Activated naive CD4-positive, alpha-beta T cell treated with anti-CD3 and anti-CD28 coated beads, Interleukin-2, amount 50 U/mL, for 24 hours (primary cell): ENCODE data around the gene NOL12.
"Not testable (repeated sequence)": the region's sequence is repeated elsewhere in the genome, so short reads cannot be mapped to it uniquely, and the experiment has no call there.

Experiments used
- H3K27ac Mint-ChIP-seq: one replicate; pipeline ENCODE4 v1.8.0; 2021; ENCODE audit warnings: mild to moderate bottlenecking, mixed read lengths
- H3K27me3 Mint-ChIP-seq: one replicate; pipeline ENCODE4 v1.8.0; 2021; ENCODE audit warnings: mixed read lengths
- H3K36me3 Mint-ChIP-seq: one replicate; pipeline ENCODE4 v1.8.0; 2021; ENCODE audit warnings: mixed read lengths
- H3K4me1 Mint-ChIP-seq: one replicate; pipeline ENCODE4 v1.8.0; 2021; ENCODE audit warnings: mixed read lengths
- H3K4me3 Mint-ChIP-seq: one replicate; pipeline ENCODE4 v1.8.0; 2021; ENCODE audit warnings: mild to moderate bottlenecking, mixed read lengths
- H3K9me3 Mint-ChIP-seq: one replicate; pipeline ENCODE4 v1.8.0; 2021; ENCODE audit warnings: mixed read lengths

The NOL12 gene

DNA sequence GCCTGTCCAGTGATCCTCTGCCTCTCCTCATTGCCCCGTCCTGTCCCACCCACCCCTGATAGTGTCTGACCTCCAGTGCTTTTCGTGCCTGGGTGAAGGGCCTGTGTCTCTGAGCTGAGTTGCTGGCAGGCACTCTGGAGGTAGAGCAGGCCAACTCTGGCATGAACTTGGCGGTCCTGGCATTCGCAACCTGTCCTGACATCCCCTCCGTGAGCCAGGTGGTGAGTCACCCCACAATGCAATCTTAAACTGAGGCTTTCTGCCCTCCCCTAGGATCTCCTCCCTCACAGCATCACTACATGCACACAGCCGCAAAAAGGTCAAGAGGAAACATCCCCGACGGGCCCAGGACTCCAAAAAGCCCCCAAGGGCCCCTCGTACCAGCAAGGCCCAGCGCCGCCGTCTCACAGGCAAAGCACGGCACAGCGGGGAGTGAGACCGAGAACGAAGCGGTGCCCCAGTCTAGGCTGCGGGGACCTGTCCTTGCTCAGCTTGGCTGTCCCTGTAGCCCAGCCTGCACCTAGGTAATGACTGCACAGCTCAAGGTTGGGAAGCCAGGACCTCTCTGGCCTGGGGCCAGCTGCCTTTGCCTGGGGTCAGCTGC lies 4.9 kb downstream of the NOL12 start:
- Mint-ChIP-seq H3K27me3 (no peaks in the 10 kb centered on the region), H3K4me3 (no peak overlapping the region), H3K36me3 (peaks cover 16% of the 10 kb centered on the region), H3K27ac (no peak overlapping the region), H3K9me3 (no peaks in the 10 kb centered on the region), H3K4me1 (peaks cover 29% of the 10 kb centered on the region)

GRCh38 chr22:37692627-37693285 lies 6.6 kb downstream of the NOL12 start:
- Mint-ChIP-seq H3K27me3 (no peaks in the 10 kb centered on the region), H3K27ac (no peak overlapping the region), H3K4me1 (peaks cover 27% of the 10 kb centered on the region), H3K36me3 (peaks cover 13% of the 10 kb centered on the region), H3K9me3 (no peaks in the 10 kb centered on the region), H3K4me3 (no peak overlapping the region)

- not testable (repeated sequence) for H3K9me3 Mint-ChIP-seq, H3K27ac Mint-ChIP-seq, H3K36me3 Mint-ChIP-seq, H3K27me3 Mint-ChIP-seq, H3K4me3 Mint-ChIP-seq
- peaks cover 18% of the 10 kb centered on the region for H3K4me1 Mint-ChIP-seq
Measured at GRCh38 chr22:37694131-37694530, 8.0 kb downstream of the NOL12 start.

- not testable (repeated sequence) for H3K36me3 Mint-ChIP-seq, H3K9me3 Mint-ChIP-seq, H3K27me3 Mint-ChIP-seq, H3K27ac Mint-ChIP-seq
- Mint-ChIP-seq H3K4me1 (peaks cover 18% of the 10 kb centered on the region), H3K4me3 (peak overlapping the region; percentile 57)
Measured at GRCh38 chr22:37696260-37696656, 10.1 kb downstream of the NOL12 start.

DNA sequence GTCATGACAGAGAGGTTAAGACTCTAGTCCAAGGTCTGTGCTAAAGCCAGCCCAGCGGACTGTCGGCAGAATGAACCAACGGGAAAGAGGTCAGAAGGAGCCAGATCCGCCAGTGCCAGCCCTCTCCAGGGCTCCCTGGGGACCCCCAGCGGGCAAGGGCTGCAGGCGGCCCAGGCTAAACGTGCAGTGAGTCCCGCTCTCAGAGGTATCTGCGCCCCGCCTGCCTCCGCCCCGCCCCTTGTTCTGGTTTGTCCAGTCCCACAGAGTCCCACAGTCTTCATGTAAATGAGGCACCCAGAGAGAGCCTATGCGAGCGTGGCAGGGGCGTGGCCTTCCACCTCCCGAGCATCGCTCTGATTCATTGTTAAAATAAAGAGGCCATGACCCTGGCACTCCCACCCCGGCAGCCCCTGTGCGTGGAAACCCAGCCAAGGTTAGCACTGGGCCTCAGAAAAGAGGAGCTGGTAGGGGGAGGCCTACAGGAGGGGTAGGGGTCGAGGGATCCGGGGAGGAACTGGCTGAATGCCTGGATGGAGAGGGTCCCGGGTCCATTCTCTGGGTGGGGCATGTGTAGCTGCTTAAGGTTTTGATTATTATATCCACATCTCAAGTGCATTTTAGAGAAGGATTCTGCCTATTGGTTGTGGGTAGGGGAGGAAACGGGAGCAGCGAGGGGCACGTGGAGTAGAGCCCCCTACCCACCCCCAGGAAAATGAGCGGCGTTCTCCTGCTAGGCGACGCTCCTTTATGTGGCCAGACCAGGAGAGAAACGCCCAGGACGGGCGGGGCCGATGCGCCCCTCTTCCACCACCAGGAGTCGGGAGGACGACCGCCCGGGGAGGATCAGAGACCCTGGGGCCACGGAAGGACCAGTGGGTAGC lies 10.8 kb downstream of the NOL12 start, which contains the start of gene TRIOBP:
Gene TRIOBP (plus strand): TSS at position 392 of the 881 bp plus-strand sequence. CDS start 4,318 bp downstream, outside the sequence.
- Mint-ChIP-seq H3K36me3 (peaks cover 4% of the 10 kb centered on the region), H3K4me1 (peaks cover 18% of the 10 kb centered on the region), H3K27ac (no peak within 1 kb of the TSS), H3K4me3 (peak within 1 kb of the TSS; percentile 57), H3K9me3 (no peaks in the 10 kb centered on the region), H3K27me3 (no peaks in the 10 kb centered on the region)

DNA sequence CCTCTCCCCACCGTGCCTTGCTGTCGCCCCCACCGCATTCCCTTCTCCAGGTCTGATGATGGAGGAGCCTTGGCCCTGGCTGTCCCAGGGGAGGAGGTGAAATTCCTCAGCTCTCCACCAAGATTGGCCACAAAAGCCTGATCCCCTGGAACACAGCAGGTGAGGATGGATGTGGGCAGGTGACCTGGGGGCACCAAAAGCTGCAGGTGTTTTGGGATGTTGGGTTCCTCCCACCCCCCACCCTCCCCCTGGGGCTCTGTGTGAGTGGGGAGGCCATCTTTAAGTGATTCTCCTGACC lies 11.3 kb downstream of the NOL12 start:
- Mint-ChIP-seq H3K4me3 (no peak overlapping the region), H3K36me3 (peaks cover 4% of the 10 kb centered on the region), H3K9me3 (no peaks in the 10 kb centered on the region), H3K27me3 (no peaks in the 10 kb centered on the region), H3K27ac (no peak overlapping the region), H3K4me1 (peaks cover 18% of the 10 kb centered on the region)

DNA sequence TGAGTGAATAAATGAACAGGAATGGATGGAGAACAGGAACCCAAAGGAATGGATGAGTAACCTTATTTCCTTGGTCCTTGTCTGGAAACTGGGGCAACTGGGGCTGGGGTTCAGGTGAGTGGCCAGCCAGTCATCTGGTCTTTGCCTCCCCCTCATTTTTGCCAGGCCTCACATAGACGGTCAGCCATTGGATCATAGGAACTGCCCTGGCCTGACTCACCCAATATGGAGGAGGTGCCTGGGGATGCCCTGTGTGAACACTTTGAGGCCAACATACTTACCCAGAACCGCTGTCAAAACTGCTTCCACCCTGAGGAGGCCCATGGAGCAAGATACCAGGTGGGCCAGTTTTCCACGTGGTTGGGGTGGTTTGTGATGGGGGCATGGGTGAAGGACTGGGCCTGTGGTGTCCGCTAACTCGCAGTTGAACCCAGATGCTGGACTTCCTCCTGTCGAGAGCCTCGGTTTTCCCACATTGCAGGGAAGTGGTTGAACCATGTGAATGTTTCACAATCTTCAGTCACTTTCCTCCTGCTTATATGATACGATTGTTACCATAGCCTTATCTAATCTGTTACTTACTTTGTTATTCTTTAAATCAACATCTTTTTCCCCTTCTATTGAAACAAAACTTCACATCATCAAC lies 15.1 kb downstream of the NOL12 start:
- peaks cover 6% of the 10 kb centered on the region for H3K36me3 Mint-ChIP-seq
- peaks cover 9% of the 10 kb centered on the region for H3K4me1 Mint-ChIP-seq
- no peak overlapping the region for H3K27ac Mint-ChIP-seq
- no peaks in the 10 kb centered on the region for H3K27me3 Mint-ChIP-seq
- H3K4me3 Mint-ChIP-seq = no peak overlapping the region
- H3K9me3 Mint-ChIP-seq = no peaks in the 10 kb centered on the region

DNA sequence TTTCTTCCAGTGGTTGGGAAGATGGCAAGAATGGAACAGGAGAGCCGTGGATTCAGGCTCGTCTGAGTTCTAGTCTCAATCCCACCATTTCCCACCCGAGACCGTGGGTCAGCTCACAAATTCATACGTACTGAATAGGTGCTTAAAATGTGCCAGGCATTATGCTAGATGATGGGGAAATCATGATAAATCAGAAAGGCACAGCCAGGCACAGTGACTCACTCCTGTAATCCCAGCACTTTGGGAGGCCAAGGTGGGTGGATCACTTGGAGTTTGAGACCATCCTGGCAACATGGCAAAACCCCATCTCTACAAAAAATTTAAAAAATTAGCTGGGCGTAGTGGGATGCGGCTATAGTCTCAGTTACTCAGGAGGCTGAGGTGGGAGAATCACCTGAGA lies 17.8 kb downstream of the NOL12 start:
- H3K9me3 Mint-ChIP-seq = no peaks in the 10 kb centered on the region
- H3K36me3 Mint-ChIP-seq = peaks cover 6% of the 10 kb centered on the region
- H3K4me3 Mint-ChIP-seq = no peak overlapping the region
- no peaks in the 10 kb centered on the region for H3K27me3 Mint-ChIP-seq
- no peaks in the 10 kb centered on the region for H3K4me1 Mint-ChIP-seq
- no peak overlapping the region for H3K27ac Mint-ChIP-seq

- Mint-ChIP-seq H3K4me1 (no peaks in the 10 kb centered on the region), H3K4me3 (no peak overlapping the region), H3K27ac (no peak overlapping the region), H3K27me3 (no peaks in the 10 kb centered on the region), H3K9me3 (no peaks in the 10 kb centered on the region), H3K36me3 (peaks cover 6% of the 10 kb centered on the region)
Measured at GRCh38 chr22:37704645-37705044, 18.5 kb downstream of the NOL12 start.

DNA sequence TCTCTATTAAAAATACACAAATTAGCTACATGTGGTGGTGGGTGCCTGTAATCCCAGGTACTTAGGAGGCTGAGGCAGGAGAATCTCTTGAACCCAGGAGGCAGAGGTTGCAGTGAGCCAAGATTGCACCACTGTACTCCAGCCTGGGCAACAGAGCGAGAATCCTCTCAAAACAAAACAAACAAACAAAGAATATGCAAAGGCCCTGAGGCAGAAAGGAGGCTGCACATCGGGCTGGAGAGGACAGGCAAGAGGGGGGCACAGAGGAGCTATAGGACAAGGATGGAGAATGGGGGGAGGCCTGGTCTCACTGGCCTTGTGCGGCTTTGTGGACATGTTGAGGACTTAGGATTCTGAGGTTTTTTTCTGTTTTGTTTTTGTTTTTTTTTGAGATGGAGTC lies 19.1 kb downstream of the NOL12 start:
- no peak overlapping the region for H3K27ac Mint-ChIP-seq
- no peaks in the 10 kb centered on the region for H3K4me1 Mint-ChIP-seq
- H3K27me3 Mint-ChIP-seq = no peaks in the 10 kb centered on the region
- peaks cover 6% of the 10 kb centered on the region for H3K36me3 Mint-ChIP-seq
- H3K4me3 Mint-ChIP-seq = no peak overlapping the region
- no peaks in the 10 kb centered on the region for H3K9me3 Mint-ChIP-seq

DNA sequence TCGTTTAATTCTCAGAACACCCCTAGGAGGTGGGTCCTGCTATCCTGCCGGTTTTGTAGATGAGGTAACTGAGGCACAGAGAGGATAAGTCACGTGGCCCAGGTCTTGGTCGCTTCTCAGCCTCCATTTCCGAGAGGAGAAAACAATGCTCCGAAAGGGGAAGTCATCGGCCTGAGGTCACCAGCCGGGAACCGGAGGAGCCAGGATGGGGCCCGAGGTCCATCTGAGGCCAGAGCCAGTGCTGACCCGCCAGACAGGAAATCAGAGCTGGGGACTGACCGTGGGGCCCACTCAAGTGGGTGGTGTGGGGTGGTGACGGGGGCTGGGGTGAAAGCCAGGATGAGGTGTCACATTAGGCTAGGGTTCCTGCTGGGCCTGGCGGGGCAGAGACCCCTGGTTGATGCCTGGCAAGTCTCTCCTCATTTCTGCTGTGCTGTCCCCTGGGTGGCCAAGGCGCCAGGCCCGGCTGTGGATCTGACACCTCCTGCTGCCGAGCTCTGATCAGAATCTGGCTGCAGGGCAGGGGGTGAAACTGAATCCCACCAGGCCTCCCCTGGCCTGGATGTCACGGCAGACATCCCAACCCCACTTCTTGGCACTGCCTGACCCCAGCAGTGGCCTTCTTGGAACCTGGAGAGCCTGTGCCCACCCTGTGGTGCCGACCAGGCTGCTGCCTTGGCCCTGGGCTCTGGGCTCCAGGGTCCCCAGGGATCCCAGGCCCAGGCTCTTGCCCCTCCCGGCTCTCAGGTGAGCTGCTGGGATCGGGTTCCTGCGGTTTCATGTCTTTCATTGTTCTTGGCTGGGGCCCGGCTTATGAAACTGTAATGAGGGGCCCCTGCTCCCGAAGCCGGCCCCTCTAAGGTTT lies 22.7 kb downstream of the NOL12 start:
- Mint-ChIP-seq H3K9me3 (no peaks in the 10 kb centered on the region), H3K27ac (no peak overlapping the region), H3K36me3 (peaks cover 4% of the 10 kb centered on the region), H3K4me3 (no peak overlapping the region), H3K4me1 (no peaks in the 10 kb centered on the region), H3K27me3 (no peaks in the 10 kb centered on the region)

GRCh38 chr22:37709445-37709765 lies 23.3 kb downstream of the NOL12 start:
- Mint-ChIP-seq H3K9me3 (no peaks in the 10 kb centered on the region), H3K4me3 (no peak overlapping the region), H3K36me3 (peaks cover 3% of the 10 kb centered on the region), H3K27ac (no peak overlapping the region), H3K27me3 (no peaks in the 10 kb centered on the region), H3K4me1 (no peaks in the 10 kb centered on the region)

DNA sequence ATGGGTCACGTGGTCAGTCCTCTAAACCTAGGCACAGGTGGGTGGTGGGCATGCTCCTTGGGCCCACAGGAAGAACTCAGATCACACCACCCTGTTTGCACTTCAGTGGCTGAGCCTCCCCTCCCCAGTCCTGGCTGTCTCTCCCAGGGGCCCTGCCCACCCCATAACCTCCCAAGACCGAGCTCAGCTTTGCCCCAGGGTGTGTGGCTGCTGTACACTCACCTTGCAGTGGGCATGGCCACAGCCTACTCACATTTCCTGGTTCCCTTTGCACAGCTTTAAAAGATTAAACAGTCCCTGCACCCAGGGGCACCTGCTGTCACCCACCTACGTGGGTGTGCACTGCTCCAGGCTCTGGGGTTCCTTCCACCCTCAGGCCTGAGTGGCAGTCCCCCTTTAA lies 24.5 kb downstream of the NOL12 start:
- Mint-ChIP-seq H3K27me3 (no peaks in the 10 kb centered on the region), H3K4me1 (no peaks in the 10 kb centered on the region), H3K9me3 (no peaks in the 10 kb centered on the region), H3K4me3 (no peak overlapping the region), H3K36me3 (peaks cover 2% of the 10 kb centered on the region), H3K27ac (no peak overlapping the region)

DNA sequence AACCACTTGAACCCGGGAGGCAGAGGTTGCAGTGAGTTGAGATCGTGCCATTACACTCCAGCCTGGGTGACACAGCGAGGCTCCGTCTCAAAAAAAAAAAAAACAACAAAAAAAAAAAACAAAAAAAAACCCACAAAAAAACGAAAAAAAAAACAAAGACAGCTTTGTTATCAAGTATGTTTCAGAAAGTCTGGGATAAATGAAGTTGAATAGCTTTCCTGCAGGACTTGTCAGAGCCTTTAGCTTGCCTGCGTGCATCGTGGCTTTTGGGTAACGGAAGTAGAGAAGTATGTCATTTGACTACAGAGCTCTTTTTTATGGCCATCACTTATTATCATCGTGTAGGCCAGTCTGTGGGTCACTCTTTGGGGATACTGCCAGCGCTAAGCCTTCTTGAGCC lies 25.3 kb downstream of the NOL12 start:
- H3K27me3 Mint-ChIP-seq = no peaks in the 10 kb centered on the region
- H3K9me3 Mint-ChIP-seq = no peaks in the 10 kb centered on the region
- H3K4me3 Mint-ChIP-seq = no peak overlapping the region
- H3K36me3 Mint-ChIP-seq = no peaks in the 10 kb centered on the region
- H3K27ac Mint-ChIP-seq = no peak overlapping the region
- no peaks in the 10 kb centered on the region for H3K4me1 Mint-ChIP-seq

DNA sequence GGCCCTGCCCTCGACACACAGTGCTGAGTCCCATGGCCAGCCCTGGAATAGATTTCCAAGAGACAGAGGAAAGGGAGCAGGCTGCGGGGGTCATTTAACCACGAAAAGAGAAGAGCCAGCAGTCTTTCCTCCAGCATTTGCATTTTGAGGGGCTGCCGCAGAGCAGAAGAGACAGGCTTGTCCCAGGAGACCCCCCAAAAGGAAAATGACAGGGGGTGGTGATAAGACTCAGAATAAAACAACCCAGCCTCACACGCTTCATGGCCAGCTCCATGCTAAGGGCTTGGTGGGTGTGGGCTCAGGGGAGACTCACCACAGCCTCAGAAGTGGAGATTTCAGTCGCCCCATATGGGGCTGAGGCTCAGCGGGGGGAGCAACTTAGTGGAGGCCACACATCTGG lies 27.6 kb downstream of the NOL12 start:
- Mint-ChIP-seq H3K27me3 (no peaks in the 10 kb centered on the region), H3K27ac (no peak overlapping the region), H3K9me3 (no peaks in the 10 kb centered on the region), H3K4me3 (no peak overlapping the region), H3K4me1 (no peaks in the 10 kb centered on the region), H3K36me3 (peaks cover 4% of the 10 kb centered on the region)
